COLO668 (cell line): ENCODE measurements around the gene MAN2A1.
"Not testable (repeated sequence)": the region's sequence is repeated elsewhere in the genome, so short reads cannot be mapped to it uniquely, and the experiment has no call there.

Experiments
- DNase-seq: peaks from one replicate; lab custom pipeline; 2025; ENCODE audit not compliant: unreplicated experiment; lab: John Stamatoyannopoulos, UW

Gene MAN2A1

DNA sequence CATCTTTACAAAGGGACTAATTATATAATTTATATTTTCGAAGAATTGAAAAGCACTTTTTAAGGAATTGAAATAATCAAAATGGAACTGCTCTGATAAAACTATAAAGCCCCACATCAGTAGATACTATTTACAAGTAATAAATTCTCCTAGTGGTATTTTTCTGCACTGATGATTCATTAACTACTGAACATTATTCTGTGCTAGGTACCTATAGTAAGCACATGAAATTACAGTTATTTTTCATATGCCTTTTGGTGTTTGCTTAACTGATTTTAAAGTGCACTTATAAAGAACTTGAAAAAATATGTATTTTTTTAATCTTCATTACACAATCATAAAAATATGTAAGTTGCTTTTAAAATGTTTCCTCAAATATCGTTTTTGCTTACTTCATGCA, 123.0 kb downstream of the MAN2A1 start:
- DNase-seq, result no peak

- no peak for DNase-seq
Observed at GRCh38 chr5:109816732-109817131, 127.0 kb downstream of the MAN2A1 start.

DNA sequence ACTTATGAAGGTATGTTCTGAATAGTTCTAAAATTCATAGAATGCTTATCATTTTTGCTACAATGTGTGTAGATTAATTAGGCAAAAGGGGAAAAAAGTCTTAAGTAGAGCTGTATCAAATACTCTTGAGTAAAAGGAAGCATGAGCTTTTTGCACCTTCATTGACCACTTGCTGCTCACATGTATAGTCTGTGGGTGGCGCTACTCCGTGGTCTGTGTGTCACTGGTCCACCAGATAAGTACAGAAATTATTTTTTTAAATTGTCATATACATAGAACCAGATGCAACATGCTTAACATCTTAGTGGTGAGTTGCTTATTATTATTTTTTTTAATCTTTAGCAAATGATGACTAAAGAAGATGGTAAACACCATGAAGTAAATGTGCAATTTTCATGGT, 130.2 kb downstream of the MAN2A1 start:
- no peak for DNase-seq

GRCh38 chr5:109823597-109823996, 133.9 kb downstream of the MAN2A1 start:
- DNase-seq, result no peak

- no peak for DNase-seq
Observed at GRCh38 chr5:109825450-109825849, 135.7 kb downstream of the MAN2A1 start.

DNA sequence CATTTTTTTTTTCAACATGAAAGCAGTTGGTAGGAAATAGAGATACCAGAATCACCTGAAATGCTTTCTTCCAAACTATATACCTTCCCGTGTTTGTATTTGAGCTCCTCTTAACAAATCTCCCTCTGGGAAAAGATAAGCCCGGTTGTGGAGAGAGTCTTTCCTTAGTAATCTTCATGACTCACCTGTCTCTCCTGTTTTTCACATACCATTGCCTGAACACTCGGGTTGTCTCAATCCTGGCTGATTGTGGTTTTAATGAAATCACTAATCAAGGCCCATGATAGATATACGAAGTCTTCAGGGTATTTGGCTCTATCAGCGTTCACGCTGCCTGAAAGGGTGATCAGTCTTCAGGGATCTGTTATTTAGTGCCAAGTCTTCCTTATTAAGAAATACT, 136.7 kb downstream of the MAN2A1 start:
- DNase-seq, result no peak

DNA sequence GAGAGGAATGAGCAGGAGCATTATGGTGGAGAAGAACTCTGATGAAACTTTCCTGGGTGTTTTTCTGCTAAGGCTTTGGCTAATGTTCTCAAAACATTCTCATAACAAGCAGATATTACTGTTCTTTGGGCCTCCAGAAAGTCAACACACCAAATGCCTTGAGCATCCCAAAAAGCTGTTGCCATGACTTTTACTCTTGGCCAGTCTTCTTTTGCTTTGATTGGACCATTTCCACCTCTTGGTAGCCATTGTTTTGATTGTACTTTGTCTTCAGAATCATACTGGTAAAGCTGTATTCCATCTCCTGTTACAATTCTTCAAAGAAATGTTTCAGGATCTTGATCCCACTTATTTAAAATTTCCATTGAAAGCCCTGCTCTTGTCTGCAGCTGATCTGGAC, 139.6 kb downstream of the MAN2A1 start:
- DNase-seq, result no peak

DNA sequence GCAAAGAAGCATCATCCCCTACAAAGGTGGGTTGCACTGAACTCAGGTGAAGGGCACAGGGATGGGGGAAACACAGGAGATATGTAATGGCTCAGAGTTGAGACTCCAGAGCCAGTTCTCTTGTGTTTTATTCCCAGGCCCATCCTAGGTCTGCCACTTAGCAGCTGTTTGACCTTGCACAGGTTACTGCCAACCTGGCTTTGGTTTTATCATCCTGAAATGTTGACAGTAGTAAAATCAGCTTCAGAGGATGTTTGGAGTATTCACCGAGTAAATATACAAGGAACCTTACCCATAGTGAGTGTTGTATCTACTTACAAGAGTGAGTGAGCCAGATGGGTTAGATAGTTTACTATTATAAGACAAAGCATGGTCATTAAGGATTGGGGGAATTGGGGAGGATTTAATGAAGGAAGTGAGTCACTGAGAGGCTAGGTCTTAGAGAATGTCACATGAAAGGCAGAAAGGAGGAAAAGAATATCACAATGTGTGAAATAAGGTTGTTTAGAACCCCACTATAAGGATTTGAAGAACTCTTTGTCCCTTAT, 141.3 kb downstream of the MAN2A1 start:
- no peak for DNase-seq

DNA sequence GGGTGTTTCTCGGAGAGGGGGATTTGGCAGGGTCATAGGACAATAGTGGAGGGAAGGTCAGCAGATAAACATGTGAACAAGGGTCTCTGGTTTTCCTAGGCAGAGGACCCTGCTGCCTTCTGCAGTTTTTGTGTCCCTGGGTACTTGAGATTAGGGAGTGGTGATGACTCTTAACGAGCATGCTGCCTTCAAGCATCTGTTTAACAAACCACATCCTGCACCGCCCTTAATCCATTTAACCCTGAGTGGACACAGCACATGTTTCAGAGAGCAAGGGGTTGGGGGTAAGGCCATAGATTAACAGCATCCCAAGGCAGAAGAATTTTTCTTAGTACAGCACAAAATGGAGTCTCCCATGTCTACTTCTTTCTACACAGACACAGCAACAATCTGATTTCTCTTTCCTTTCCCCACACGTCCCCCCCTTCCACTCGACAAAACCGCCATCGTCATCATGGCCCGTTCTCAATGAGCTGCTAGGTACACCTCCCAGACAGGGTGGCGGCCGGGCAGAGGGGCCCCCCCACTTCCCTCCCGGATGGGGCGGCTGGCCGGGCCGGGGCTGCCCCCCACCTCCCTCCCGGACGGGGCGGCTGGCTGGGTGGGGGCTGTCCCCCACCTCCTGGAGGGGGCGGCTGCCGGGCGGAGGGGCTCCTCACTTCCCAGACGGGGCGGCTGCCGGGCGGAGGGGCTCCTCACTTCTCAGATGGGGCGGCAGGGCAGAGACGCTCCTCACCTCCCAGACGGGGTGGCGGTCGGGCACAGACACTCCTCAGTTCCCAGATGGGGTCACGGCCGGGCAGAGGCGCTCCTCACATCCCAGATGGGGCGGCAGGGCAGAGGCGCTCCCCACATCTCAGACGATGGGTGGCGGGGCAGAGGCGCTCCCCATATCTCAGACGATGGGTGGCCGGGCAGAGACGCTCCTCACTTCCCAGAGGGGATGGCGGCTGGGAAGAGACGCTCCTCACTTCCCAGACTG, 142.8 kb downstream of the MAN2A1 start:
- not testable (repeated sequence) for DNase-seq

DNA sequence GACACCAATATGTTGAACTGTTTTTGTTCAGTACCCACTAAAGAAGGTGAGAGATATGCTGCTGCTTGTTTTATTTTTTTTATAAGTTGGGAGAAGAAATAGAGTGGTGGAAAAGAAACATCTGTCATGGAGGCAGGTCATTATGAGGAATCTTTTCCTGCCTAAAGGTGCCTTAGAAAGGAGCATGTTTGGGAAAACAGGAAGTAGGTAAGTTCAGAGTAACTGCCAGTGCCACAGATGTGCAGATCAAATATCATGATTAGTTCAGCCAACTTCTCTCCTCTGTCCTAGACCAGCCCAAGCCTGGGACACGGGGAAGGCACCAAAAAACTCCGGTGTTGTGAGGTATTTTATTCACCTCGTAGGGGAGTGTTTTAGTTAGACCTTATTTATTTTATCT, 144.2 kb downstream of the MAN2A1 start:
- DNase-seq, result no peak

DNA sequence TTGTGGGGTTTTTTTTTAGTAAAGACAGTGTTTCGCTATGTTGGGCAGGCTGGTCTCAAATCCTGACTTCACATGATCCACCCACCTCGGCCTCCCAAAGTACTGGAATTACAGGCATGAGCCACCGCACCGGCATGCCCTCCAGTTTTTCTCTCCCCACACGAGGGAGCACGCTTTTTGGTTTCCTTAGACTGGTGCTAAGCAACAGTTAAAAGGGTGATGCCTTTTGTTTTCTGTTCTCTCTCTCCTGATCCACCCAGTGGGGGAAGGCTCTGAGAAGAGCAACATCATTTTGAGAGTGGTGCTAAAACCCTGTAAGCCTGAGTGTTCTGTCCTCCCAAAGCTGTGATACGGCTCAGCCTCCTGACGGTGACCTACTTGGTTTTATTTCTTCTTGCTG, 146.6 kb downstream of the MAN2A1 start:
- DNase-seq, result no peak

DNA sequence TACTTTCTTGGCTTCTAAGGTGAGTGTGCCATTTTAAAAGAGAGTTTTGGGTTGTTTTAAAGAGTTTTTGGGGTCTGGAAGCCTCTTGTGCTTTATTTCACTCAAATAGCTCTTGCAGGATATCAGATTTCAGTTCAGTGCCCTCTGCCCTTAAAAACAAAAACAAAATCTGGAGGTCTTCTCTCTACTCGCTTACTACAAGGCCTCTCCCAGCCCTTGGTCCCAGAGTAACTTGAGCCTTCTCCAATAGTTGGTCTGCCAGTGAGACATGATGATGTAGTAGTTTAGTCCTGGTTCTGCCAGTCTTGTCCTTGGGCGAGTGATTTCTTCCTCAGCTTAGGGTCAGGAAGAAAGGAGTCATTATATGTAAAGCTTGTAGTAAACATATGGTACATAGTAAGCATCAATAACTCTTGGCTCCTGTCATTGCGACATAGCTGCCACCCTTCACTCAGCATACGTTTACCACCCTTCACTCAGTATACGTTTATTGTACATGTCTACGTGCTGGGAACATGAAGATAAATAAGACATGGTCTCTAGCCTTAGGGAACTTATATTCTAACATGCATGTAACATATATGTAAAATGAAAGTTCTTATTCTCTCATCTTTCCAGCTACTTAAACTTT, 147.6 kb downstream of the MAN2A1 start:
- no peak for DNase-seq

DNA sequence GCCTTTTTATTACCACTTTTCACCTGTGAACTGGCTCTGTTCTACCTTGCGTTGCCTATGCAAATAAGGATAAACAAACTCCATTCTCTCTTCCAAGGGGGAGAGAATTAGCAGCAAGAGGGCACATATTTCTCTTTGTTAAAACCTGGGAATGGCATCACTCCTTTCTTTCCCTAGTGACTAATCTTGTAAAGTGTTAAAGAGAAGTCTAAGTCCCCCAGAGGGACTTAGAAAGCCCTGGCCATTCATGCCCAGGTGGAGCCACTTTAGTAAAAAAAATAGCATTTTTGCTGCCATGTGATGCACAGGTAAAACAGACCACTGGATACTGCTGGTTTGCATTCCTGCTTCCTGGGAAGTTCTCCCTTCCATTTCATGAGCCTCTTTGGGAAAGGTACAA, 148.4 kb downstream of the MAN2A1 start:
- no peak for DNase-seq

- no peak for DNase-seq
Observed at GRCh38 chr5:109844148-109844547, 154.4 kb downstream of the MAN2A1 start.

- no peak for DNase-seq
Observed at GRCh38 chr5:109844695-109845094, 155.0 kb downstream of the MAN2A1 start.

DNA sequence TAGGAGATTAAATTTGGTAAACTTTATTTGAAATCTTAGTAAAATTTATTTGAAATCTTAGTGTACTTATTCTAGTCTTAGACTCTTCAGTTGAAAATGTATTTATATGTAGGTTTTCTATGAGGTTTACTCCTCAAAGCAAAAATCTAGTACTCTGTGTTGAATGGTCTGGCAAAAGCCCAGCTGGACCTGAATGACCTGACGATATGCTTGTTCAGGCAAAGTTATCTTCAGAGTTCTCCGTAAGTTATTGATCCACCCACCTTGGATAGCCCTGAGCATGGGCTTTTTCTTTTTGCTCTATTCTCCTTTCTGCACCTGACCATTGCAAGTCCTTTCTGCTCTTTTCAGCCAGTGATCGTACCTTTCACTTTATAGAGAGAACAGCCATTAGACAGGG, 158.4 kb downstream of the MAN2A1 start:
- DNase-seq, result no peak

- no peak for DNase-seq
Observed at GRCh38 chr5:109849478-109850088, 159.9 kb downstream of the MAN2A1 start.

GRCh38 chr5:109852371-109853155, 162.8 kb downstream of the MAN2A1 start:
- DNase-seq, result no peak

- DNase-seq, result no peak
Observed at GRCh38 chr5:109853377-109853776, 163.7 kb downstream of the MAN2A1 start.

DNA sequence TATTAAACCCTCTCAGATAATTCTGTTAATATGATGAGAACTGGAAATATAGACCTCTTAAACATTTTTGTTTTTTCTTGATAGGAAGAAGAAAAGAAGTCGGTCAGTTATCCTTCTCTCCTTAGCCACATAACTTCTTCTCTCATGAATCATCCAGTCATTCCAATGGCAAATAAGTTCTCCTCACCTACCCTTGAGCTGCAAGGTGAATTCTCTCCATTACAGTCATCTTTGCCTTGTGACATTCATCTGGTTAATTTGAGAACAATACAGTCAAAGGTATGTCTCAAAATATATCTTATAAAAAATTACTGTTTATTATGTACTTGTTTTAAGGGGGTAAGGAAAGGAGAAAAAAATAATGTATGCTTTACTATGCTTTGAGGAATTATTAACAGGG, 165.3 kb downstream of the MAN2A1 start:
- no peak for DNase-seq
